A549 (cell line): ENCODE measurements around the gene AGBL4.

ENCODE experiments used
- CHD4 ChIP-seq: fragments of 200-600 bp; sonication (generic); IDR thresholded peaks from 2 replicates; pipeline ENCODE4 v1.6.1; 2016; ENCODE audit warnings: antibody characterized with exemption, mild to moderate bottlenecking, borderline replicate concordance
- ESRRA ChIP-seq: fragments of 150-350 bp; IDR thresholded peaks from 2 replicates; pipeline ENCODE4 v1.6.1; 2014; ENCODE audit warnings: mild to moderate bottlenecking, low read length, borderline replicate concordance
- REST ChIP-seq: fragments of 200-600 bp; sonication (generic); IDR thresholded peaks from 2 replicates; pipeline ENCODE4 v1.6.1; 2016; ENCODE audit warnings: antibody characterized with exemption, mild to moderate bottlenecking, moderate library complexity

- no peak for TF ChIP-seq REST
- TF ChIP-seq CHD4 = no peak
- TF ChIP-seq ESRRA = no peak
Observed at GRCh38 chr1:48792961-48793360, 1230.8 kb downstream of the AGBL4 start.
